Muscle layer of colon (tissue), 2 donors: ENCODE data around the gene ASPSCR1.
A peak's percentile ranks its signal among the peaks of the same experiment; 100 is the strongest.

Source experiments
- H3K27ac ChIP-seq: one replicate; pipeline ENCODE4 v1.7.0; 2013; ENCODE audit warnings: low read depth, mild to moderate bottlenecking, low read length, moderate library complexity
- H3K27me3 ChIP-seq, 2 donors: one replicate each; pipeline ENCODE4 v1.7.0; 2013; ENCODE audit warnings: low read length in 2 of 2, mild to moderate bottlenecking in 2 of 2; ENCODE audit not compliant: insufficient read depth in 2 of 2, control insufficient read depth in 1 of 2
- H3K36me3 ChIP-seq: one replicate; pipeline ENCODE4 v1.7.0; 2013; ENCODE audit warnings: mild to moderate bottlenecking, low read length; ENCODE audit not compliant: insufficient read depth
- H3K4me1 ChIP-seq: one replicate; pipeline ENCODE4 v1.7.0; 2013; ENCODE audit warnings: mild to moderate bottlenecking, low read length; ENCODE audit not compliant: insufficient read depth
- H3K4me3 ChIP-seq, 2 donors: one replicate each; pipeline ENCODE4 v1.7.0; 2013; ENCODE audit warnings: low read length in 2 of 2, low read depth in 1 of 2, mild to moderate bottlenecking in 1 of 2, moderate library complexity in 1 of 2
- H3K9ac ChIP-seq: one replicate; pipeline ENCODE4 v1.7.0; 2013; ENCODE audit warnings: low read length
- H3K9me3 ChIP-seq: one replicate; pipeline ENCODE4 v1.7.0; 2013; ENCODE audit warnings: mild to moderate bottlenecking, low read length
- donor health status: abdominal sarcoma.
- donor health status: Adenocarcinoma of cecum.

The ASPSCR1 gene

GRCh38 chr17:82016061-82016874, 38.8 kb downstream of the ASPSCR1 start:
- no peak overlapping the region for H3K27ac ChIP-seq
- H3K4me3 ChIP-seq: no peak overlapping the region
- no peak overlapping the region for H3K9ac ChIP-seq
- H3K9me3 ChIP-seq: no peaks in the 10 kb centered on the region
- H3K4me1 ChIP-seq: peaks cover 10% of the 10 kb centered on the region
- H3K27me3 ChIP-seq: no peaks in the 10 kb centered on the region
- no peaks in the 10 kb centered on the region for H3K36me3 ChIP-seq

- no peaks in the 10 kb centered on the region for H3K27me3 ChIP-seq
- H3K9ac ChIP-seq: no peak overlapping the region
- no peak overlapping the region for H3K27ac ChIP-seq
- H3K9me3 ChIP-seq: no peaks in the 10 kb centered on the region
- no peaks in the 10 kb centered on the region for H3K36me3 ChIP-seq
- H3K4me1 ChIP-seq: peaks cover 17% of the 10 kb centered on the region
- no peak overlapping the region for H3K4me3 ChIP-seq
These were observed 39.5 kb downstream of the ASPSCR1 start for GRCh38 chr17:82016875-82017459.

GRCh38 chr17:82017612-82018151, 40.3 kb downstream of the ASPSCR1 start:
- Histone ChIP-seq H3K27ac (no peak overlapping the region), H3K9me3 (no peaks in the 10 kb centered on the region), H3K4me3 (no peak overlapping the region), H3K36me3 (no peaks in the 10 kb centered on the region), H3K4me1 (peaks cover 20% of the 10 kb centered on the region), H3K27me3 (no peaks in the 10 kb centered on the region), H3K9ac (no peak overlapping the region)

- Histone ChIP-seq H3K9me3 (no peaks in the 10 kb centered on the region), H3K4me1 (peaks cover 15% of the 10 kb centered on the region), H3K4me3 (no peak overlapping the region), H3K27me3 (no peaks in the 10 kb centered on the region), H3K36me3 (no peaks in the 10 kb centered on the region), H3K27ac (no peak overlapping the region), H3K9ac (no peak overlapping the region)
These were observed 40.9 kb downstream of the ASPSCR1 start for GRCh38 chr17:82018152-82018988.

- peaks cover 22% of the 10 kb centered on the region for H3K4me1 ChIP-seq
- no peak overlapping the region for H3K9ac ChIP-seq
- H3K27ac ChIP-seq: no peak overlapping the region
These were observed 41.7 kb downstream of the ASPSCR1 start for GRCh38 chr17:82018989-82019689.

GRCh38 chr17:82019690-82020571, 42.5 kb downstream of the ASPSCR1 start:
- Histone ChIP-seq H3K27me3 (no peaks in the 10 kb centered on the region), H3K27ac (no peak overlapping the region), H3K4me1 (peaks cover 24% of the 10 kb centered on the region), H3K36me3 (no peaks in the 10 kb centered on the region), H3K4me3 (no peak overlapping the region), H3K9me3 (no peaks in the 10 kb centered on the region), H3K9ac (no peak overlapping the region)

More at GRCh38 chr17:82018989-82019689, 41.7 kb downstream of the ASPSCR1 start:
- H3K36me3 ChIP-seq: no peaks in the 10 kb centered on the region
- no peaks in the 10 kb centered on the region for H3K9me3 ChIP-seq
- H3K27me3 ChIP-seq: no peaks in the 10 kb centered on the region
- H3K4me3 ChIP-seq: no peak overlapping the region

GRCh38 chr17:82020572-82021106, 43.2 kb downstream of the ASPSCR1 start:
- H3K27me3 ChIP-seq: no peaks in the 10 kb centered on the region
- H3K36me3 ChIP-seq: no peaks in the 10 kb centered on the region
- H3K9ac ChIP-seq: no peak overlapping the region
- no peak overlapping the region for H3K27ac ChIP-seq
- peaks cover 24% of the 10 kb centered on the region for H3K4me1 ChIP-seq
- H3K9me3 ChIP-seq: no peaks in the 10 kb centered on the region
- H3K4me3 ChIP-seq: no peak overlapping the region

- no peaks in the 10 kb centered on the region for H3K9me3 ChIP-seq
- H3K4me3 ChIP-seq: peak overlapping the region in 1 of 2 donors; percentile 75
- H3K4me1 ChIP-seq: peaks cover 24% of the 10 kb centered on the region
- H3K27ac ChIP-seq: no peak overlapping the region
- H3K27me3 ChIP-seq: no peaks in the 10 kb centered on the region
- H3K9ac ChIP-seq: peak overlapping the region; percentile 24
- H3K36me3 ChIP-seq: no peaks in the 10 kb centered on the region
These were observed 43.9 kb downstream of the ASPSCR1 start for GRCh38 chr17:82021107-82021899.

- peak overlapping the region; percentile 75 to 86 for H3K4me3 ChIP-seq
- no peaks in the 10 kb centered on the region for H3K9me3 ChIP-seq
- peak overlapping the region; percentile 49 for H3K27ac ChIP-seq
- H3K27me3 ChIP-seq: no peaks in the 10 kb centered on the region
- H3K9ac ChIP-seq: peak overlapping the region; percentile 24
- no peaks in the 10 kb centered on the region for H3K36me3 ChIP-seq
- peaks cover 24% of the 10 kb centered on the region for H3K4me1 ChIP-seq
These were observed 44.5 kb downstream of the ASPSCR1 start for GRCh38 chr17:82021900-82022309.
